PC-3 (cell line): Measurements from ENCODE around the gene MCF2L2.

ENCODE experiments used
- CTCF ChIP-seq: fragments of 300-600 bp; sonication (generic); conservative IDR thresholded peaks from 2 replicates; pipeline ENCODE4 v1.5.1; 2017; ENCODE audit warnings: antibody characterized with exemption, low read depth, mild to moderate bottlenecking, low read length
- EZH2 ChIP-seq: fragments of 300-600 bp; sonication (generic); IDR thresholded peaks from one replicate; pipeline ENCODE4 v1.6.1; 2017; ENCODE audit warnings: antibody characterized with exemption, mild to moderate bottlenecking, low read length; ENCODE audit not compliant: unreplicated experiment

GRCh38 chr3:183244981-183245476 is 183.4 kb downstream of the MCF2L2 start:
- TF ChIP-seq CTCF, result no peak
- TF ChIP-seq EZH2, result no peak
